Measurements from ENCODE around the gene SPECC1.

DNA sequence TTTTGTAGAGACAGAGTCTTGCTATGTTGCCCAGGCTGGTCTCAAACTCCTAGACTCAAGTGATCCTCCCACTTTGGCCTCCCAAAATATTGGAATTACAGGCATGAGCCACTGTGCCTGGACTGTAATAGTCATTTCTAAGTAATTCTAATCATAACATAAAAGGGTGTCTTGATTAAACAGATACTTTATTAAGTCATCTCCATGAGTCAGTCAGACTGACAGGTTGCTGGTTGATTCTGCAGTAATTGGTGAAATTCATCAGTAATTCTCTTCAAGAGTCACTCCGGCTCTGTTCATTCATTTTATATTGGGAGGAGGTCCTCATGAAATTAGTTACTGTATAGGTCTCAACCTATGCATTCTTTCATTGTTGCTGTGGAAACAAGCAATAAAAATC is 85.6 kb downstream of the SPECC1 start:
- TF ChIP-seq MAFK (IDR thresholded peaks at IDR 0.05; ENCODE audit: low read depth, low read length) = no peak
- no peak for TF ChIP-seq FOS (IDR thresholded peaks at IDR 0.05; ENCODE audit: low read depth, low read length)
- TF ChIP-seq, protein P1, sequence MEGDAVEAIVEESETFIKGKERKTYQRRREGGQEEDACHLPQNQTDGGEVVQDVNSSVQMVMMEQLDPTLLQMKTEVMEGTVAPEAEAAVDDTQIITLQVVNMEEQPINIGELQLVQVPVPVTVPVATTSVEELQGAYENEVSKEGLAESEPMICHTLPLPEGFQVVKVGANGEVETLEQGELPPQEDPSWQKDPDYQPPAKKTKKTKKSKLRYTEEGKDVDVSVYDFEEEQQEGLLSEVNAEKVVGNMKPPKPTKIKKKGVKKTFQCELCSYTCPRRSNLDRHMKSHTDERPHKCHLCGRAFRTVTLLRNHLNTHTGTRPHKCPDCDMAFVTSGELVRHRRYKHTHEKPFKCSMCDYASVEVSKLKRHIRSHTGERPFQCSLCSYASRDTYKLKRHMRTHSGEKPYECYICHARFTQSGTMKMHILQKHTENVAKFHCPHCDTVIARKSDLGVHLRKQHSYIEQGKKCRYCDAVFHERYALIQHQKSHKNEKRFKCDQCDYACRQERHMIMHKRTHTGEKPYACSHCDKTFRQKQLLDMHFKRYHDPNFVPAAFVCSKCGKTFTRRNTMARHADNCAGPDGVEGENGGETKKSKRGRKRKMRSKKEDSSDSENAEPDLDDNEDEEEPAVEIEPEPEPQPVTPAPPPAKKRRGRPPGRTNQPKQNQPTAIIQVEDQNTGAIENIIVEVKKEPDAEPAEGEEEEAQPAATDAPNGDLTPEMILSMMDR (conservative IDR thresholded peaks at IDR 0.05; ENCODE audit: low read depth, low read length) = no peak
- no peak for TF ChIP-seq POLR2A (IDR thresholded peaks at IDR 0.05; ENCODE audit: low read depth, low read length)
- no peak for TF ChIP-seq BHLHE40 (IDR thresholded peaks at IDR 0.05; ENCODE audit: low read depth, low read length)
- TF ChIP-seq, protein P2, sequence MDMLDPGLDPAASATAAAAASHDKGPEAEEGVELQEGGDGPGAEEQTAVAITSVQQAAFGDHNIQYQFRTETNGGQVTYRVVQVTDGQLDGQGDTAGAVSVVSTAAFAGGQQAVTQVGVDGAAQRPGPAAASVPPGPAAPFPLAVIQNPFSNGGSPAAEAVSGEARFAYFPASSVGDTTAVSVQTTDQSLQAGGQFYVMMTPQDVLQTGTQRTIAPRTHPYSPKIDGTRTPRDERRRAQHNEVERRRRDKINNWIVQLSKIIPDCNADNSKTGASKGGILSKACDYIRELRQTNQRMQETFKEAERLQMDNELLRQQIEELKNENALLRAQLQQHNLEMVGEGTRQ (IDR thresholded peaks at IDR 0.05; ENCODE audit: low read depth, low read length) = no peak
- no peak for TF ChIP-seq RFX5 (IDR thresholded peaks at IDR 0.05; ENCODE audit: low read depth, low read length)
- no peak for TF ChIP-seq CEBPB (IDR thresholded peaks at IDR 0.05; ENCODE audit: low read depth, low read length)
- no peak for TF ChIP-seq MAZ (IDR thresholded peaks at IDR 0.05; ENCODE audit: borderline replicate concordance, low read depth, low read length)
- TF ChIP-seq SMC3 (IDR thresholded peaks at IDR 0.05; ENCODE audit: low read depth, low read length) = no peak

Measured in IMR-90 (cell line).